COLO829 (cell line): Measurements from ENCODE around the gene BTBD10.
A peak's percentile ranks its signal among the peaks of the same experiment; 100 is the strongest.

ENCODE experiments used
- DNase-seq: peaks from one replicate; pipeline ENCODE4 v3.0.0; 2012; ENCODE audit warnings: low spot score

The BTBD10 gene

DNA sequence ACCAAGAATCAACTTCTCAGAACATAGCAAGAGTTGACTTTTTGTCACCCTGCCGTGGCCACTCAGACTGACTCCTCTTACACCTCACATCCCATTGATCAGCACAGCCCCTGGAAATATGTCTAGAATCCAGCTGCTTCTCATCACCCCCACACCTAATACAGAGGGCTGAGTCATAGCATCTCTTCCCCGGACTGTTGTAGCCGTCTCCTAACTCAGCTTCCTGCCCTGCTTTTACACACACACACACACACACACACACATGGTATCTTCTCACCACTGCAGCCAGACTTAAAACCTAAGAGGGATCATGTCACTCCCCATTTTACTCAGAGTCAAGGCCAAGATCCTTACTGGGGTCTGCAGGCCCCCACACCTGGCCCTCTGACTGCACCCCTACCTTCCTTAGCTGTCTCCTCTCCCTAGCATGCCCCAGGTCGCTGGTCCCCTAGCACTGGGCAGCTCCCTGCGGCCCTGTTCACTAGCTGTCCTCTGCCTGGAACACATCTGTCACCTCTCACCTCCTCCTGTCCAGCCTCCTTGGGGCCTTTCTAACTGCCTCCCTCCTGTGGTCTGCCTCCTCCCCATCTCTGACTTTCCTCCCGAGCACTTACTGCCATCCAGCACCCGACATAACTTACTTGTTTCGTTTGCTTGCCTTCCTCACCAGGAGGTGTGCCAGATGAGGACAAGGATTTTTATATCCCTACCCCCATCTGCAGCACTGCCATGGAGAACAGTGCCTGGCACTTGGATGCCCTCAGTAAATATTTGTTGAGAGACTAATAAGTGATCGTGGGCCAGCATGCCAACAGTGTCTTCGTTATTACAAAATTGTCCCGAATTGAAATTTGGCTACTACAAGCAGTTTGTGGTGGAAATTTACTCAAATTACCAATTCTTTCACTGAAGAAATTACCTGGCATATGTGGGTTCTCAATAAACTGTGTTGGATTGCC, 123.5 kb downstream of the BTBD10 start:
- DNase-seq = peak; percentile 45

DNA sequence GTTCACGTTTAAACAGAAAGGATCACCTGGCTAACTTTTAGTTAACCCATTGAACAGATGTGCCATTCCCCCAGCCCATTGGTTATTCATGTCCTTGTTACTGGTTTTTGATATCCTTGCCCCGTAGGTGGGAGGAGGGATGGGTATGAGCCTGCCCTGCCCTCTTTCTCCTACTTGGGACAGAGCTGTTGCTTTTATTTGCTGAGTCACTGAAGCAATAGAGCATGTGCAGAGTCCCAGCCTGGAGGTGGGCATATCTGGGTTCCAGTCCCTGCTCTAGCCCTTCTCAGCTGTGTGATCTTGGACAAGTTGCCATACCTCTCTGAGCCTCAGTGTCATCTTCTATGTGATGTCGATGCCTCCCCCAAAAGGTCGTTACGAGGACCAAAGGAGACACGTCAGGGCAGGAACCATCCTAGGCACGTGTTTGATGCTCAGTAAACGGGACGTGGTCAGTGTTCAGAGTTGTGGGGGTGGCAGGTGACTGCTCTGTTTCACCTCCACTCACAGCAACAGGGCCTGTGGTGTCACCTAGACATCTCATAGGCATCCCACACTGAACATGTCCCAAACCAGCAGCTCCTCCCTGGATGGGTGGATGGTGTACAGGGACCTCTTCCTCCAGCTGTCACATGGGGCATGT, 124.5 kb downstream of the BTBD10 start:
- DNase-seq = peak; percentile 34

DNA sequence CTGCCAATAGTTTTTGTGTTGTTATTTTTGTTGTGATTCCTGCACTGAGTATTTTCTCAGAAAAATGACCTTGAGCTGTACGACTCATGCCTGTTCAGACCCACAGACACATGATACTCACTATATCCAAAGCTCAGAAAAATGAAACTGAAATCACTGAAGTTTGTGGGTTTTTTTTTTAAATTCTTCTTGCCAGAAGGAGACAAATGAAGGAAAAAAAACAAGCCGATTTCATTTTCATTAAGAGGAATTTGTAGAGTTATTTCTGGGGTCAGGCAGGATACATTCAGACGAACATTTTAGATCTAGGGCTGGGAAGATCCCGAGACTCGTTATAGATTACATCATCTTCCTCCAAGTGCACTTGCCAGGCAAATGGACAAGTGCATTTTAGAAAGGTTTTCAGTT, 125.0 kb downstream of the BTBD10 start:
- peak; percentile 20 for DNase-seq
